Measurements from ENCODE around the gene MYCN.

MYCN gene

DNA sequence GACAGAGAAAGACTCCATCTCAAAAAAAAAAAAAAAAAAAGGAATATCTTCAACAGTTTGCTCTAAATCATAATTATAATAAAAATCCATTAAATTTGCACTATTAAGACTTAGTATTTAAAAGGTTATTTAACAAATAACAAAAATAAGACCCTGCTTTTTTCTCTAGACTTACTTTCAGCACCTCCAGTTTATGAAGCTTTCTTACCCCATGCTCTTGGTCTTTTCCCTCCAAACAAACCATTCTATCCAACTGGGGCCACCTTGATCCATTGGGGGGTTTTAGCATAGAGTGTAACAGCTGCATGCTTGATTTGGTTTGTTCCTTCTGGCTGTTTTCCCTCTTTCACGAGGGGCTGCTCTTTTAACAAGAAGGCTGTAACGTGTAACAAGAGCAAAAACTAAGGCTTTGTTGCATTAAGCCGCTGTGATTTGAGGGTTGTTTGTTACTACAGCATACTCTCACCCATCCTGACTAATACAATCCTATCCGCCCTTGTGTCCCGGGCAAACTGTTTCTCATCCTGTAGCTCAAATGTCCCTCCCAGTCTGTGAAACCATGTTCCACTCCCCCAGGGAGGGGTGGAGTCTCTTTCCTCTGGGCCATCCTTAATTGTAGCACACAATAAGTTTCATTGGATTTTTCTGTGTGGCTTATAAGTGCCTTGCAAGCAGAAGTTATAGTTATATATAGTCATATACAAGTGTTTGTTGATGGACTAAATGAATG is 9.6 kb upstream of the MYCN start:
- TF ChIP-seq TCF12 (IDR thresholded peaks at IDR 0.05; ENCODE audit: low read depth) (no peak), TAF1 (IDR thresholded peaks at IDR 0.05; ENCODE audit: low read depth) (no peak), RAD21 (IDR thresholded peaks at IDR 0.05; ENCODE audit: low read depth) (no peak), EP300 (IDR thresholded peaks at IDR 0.05; ENCODE audit: borderline replicate concordance) (no peak), CEBPB (IDR thresholded peaks at IDR 0.05) (no peak), NFIC (IDR thresholded peaks at IDR 0.05) (no peak), YY1 (IDR thresholded peaks at IDR 0.05; ENCODE audit: low read depth) (no peak), FOXM1 (IDR thresholded peaks at IDR 0.05; ENCODE audit: borderline replicate concordance, low read depth) (no peak), EGR1 (IDR thresholded peaks at IDR 0.05) (no peak)
- TF ChIP-seq, protein P1, sequence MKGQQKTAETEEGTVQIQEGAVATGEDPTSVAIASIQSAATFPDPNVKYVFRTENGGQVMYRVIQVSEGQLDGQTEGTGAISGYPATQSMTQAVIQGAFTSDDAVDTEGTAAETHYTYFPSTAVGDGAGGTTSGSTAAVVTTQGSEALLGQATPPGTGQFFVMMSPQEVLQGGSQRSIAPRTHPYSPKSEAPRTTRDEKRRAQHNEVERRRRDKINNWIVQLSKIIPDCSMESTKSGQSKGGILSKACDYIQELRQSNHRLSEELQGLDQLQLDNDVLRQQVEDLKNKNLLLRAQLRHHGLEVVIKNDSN (IDR thresholded peaks at IDR 0.05), result no peak

DNA sequence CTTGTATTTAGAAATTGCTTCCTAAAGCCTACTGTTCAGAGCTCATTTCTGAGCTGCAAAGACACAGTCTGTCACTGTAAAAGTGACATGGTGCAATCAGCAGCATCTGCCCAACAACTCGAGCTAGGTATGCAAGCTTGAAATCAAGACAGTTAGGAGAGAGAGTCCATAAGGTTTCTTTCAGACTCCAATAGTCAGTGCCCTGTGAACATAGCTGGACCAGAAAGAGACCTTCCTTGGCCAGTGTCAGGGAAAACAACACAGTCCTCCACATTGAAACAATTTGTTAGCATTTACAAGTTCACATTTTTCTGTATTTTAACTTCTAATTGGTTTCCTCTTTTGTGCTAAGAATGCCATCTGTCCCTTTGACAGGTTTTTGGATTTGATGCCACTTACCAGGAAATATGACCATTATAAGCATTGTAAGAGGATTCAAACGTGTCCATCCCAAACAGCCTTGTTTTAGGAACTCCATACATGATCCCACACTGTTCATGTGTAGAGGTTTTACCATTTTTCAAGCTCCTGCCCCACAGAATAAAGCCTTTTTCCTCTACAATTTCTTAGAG is 8.9 kb upstream of the MYCN start:
- TF ChIP-seq NFIC (IDR thresholded peaks at IDR 0.05), result no peak
- no peak for TF ChIP-seq CEBPB (IDR thresholded peaks at IDR 0.05)
- TF ChIP-seq, protein P2, sequence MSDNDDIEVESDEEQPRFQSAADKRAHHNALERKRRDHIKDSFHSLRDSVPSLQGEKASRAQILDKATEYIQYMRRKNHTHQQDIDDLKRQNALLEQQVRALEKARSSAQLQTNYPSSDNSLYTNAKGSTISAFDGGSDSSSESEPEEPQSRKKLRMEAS (IDR thresholded peaks at IDR 0.05), result no peak
- TF ChIP-seq TAF1 (IDR thresholded peaks at IDR 0.05; ENCODE audit: low read depth), result no peak
- no peak for TF ChIP-seq YY1 (IDR thresholded peaks at IDR 0.05; ENCODE audit: low read depth)
- TF ChIP-seq, protein P1 (IDR thresholded peaks at IDR 0.05), result no peak
- TF ChIP-seq, protein P3, sequence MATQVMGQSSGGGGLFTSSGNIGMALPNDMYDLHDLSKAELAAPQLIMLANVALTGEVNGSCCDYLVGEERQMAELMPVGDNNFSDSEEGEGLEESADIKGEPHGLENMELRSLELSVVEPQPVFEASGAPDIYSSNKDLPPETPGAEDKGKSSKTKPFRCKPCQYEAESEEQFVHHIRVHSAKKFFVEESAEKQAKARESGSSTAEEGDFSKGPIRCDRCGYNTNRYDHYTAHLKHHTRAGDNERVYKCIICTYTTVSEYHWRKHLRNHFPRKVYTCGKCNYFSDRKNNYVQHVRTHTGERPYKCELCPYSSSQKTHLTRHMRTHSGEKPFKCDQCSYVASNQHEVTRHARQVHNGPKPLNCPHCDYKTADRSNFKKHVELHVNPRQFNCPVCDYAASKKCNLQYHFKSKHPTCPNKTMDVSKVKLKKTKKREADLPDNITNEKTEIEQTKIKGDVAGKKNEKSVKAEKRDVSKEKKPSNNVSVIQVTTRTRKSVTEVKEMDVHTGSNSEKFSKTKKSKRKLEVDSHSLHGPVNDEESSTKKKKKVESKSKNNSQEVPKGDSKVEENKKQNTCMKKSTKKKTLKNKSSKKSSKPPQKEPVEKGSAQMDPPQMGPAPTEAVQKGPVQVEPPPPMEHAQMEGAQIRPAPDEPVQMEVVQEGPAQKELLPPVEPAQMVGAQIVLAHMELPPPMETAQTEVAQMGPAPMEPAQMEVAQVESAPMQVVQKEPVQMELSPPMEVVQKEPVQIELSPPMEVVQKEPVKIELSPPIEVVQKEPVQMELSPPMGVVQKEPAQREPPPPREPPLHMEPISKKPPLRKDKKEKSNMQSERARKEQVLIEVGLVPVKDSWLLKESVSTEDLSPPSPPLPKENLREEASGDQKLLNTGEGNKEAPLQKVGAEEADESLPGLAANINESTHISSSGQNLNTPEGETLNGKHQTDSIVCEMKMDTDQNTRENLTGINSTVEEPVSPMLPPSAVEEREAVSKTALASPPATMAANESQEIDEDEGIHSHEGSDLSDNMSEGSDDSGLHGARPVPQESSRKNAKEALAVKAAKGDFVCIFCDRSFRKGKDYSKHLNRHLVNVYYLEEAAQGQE (IDR thresholded peaks at IDR 0.05; ENCODE audit: low read depth), result no peak
- TF ChIP-seq TCF12 (IDR thresholded peaks at IDR 0.05; ENCODE audit: low read depth), result no peak
- TF ChIP-seq ZBTB7A (IDR thresholded peaks at IDR 0.05; ENCODE audit: low read depth), result no peak
- TF ChIP-seq CREB1 (IDR thresholded peaks at IDR 0.05; ENCODE audit: low read depth), result no peak

DNA sequence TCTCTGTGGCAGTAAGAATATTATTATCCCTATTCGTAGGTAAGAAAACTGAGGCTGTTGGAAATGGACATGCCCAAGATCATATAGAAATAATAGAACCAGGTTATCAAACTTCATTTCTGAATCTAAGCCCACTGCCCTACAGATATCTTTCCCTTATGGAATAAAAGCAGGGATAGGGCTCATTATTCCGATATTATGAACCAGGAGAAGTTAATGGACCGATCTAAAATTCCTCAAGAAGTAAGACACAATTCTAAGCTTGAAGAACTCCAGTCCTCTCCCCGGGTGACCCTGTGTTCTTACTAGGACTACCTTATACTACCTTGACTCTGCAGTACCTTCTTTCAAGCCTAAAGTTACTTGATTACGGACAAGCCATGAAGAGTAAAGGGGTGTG is 8.4 kb upstream of the MYCN start:
- TF ChIP-seq, protein P1 (IDR thresholded peaks at IDR 0.05), result no peak
- no peak for TF ChIP-seq TAF1 (IDR thresholded peaks at IDR 0.05; ENCODE audit: low read depth)
- TF ChIP-seq CREB1 (IDR thresholded peaks at IDR 0.05; ENCODE audit: low read depth), result no peak
- no peak for TF ChIP-seq TCF12 (IDR thresholded peaks at IDR 0.05; ENCODE audit: low read depth)
- TF ChIP-seq, protein P2 (IDR thresholded peaks at IDR 0.05), result no peak
- TF ChIP-seq EP300 (IDR thresholded peaks at IDR 0.05; ENCODE audit: borderline replicate concordance), result no peak
- TF ChIP-seq YY1 (IDR thresholded peaks at IDR 0.05; ENCODE audit: low read depth), result no peak
- no peak for TF ChIP-seq NFIC (IDR thresholded peaks at IDR 0.05)
- TF ChIP-seq, protein P3 (IDR thresholded peaks at IDR 0.05; ENCODE audit: low read depth), result no peak
- no peak for TF ChIP-seq CEBPB (IDR thresholded peaks at IDR 0.05)
- TF ChIP-seq RAD21 (IDR thresholded peaks at IDR 0.05; ENCODE audit: low read depth), result no peak
- no peak for TF ChIP-seq FOXM1 (IDR thresholded peaks at IDR 0.05; ENCODE audit: borderline replicate concordance, low read depth)
- TF ChIP-seq EGR1 (IDR thresholded peaks at IDR 0.05), result no peak
- TF ChIP-seq ZBTB7A (IDR thresholded peaks at IDR 0.05; ENCODE audit: low read depth), result no peak
- no peak for TF ChIP-seq TEAD4 (IDR thresholded peaks at IDR 0.05)

GRCh38 chr2:15932394-15933183 is 7.8 kb upstream of the MYCN start:
- TF ChIP-seq TEAD4 (IDR thresholded peaks at IDR 0.05), result no peak
- no peak for TF ChIP-seq CEBPB (IDR thresholded peaks at IDR 0.05)
- TF ChIP-seq, protein P1 (IDR thresholded peaks at IDR 0.05), result no peak
- TF ChIP-seq CREB1 (IDR thresholded peaks at IDR 0.05; ENCODE audit: low read depth), result no peak

Data from Ishikawa (cell line).